Neural cell (in vitro differentiated cells): Measurements from ENCODE around the gene MAVS.

Source experiments
- EP300 ChIP-seq: fragments of 450-650 bp; conservative IDR thresholded peaks from 2 replicates; pipeline ENCODE4 v1.6.1; 2014; ENCODE audit warnings: antibody characterized with exemption, mild to moderate bottlenecking, moderate library complexity; ENCODE audit not compliant: poor library complexity, severe bottlenecking
- POLR2AphosphoS5 ChIP-seq: IDR thresholded peaks from 2 replicates; pipeline ENCODE4 v1.6.1; 2012
- TAF1 ChIP-seq: IDR thresholded peaks from 2 replicates; pipeline ENCODE4 v1.6.1; 2012; ENCODE audit warnings: low read depth
- TF ChIP-seq, protein P1 (sequence below): fragments of 450-650 bp; IDR thresholded peaks from 2 replicates; pipeline ENCODE4 v1.5.1; 2014; ENCODE audit warnings: antibody characterized with exemption, mild to moderate bottlenecking, moderate library complexity; ENCODE audit not compliant: poor library complexity, severe bottlenecking

- TF ChIP-seq POLR2AphosphoS5 (no peak), TAF1 (no peak), EP300 (no peak)
- TF ChIP-seq, protein P1, sequence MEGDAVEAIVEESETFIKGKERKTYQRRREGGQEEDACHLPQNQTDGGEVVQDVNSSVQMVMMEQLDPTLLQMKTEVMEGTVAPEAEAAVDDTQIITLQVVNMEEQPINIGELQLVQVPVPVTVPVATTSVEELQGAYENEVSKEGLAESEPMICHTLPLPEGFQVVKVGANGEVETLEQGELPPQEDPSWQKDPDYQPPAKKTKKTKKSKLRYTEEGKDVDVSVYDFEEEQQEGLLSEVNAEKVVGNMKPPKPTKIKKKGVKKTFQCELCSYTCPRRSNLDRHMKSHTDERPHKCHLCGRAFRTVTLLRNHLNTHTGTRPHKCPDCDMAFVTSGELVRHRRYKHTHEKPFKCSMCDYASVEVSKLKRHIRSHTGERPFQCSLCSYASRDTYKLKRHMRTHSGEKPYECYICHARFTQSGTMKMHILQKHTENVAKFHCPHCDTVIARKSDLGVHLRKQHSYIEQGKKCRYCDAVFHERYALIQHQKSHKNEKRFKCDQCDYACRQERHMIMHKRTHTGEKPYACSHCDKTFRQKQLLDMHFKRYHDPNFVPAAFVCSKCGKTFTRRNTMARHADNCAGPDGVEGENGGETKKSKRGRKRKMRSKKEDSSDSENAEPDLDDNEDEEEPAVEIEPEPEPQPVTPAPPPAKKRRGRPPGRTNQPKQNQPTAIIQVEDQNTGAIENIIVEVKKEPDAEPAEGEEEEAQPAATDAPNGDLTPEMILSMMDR = no peak
Observed at GRCh38 chr20:3820901-3821727, 25.5 kb upstream of the MAVS start.
